ENCODE data around the gene ATL1.
"Not testable (repeated sequence)": the region's sequence is repeated elsewhere in the genome, so short reads cannot be mapped to it uniquely, and the experiment has no call there.

The ATL1 gene

GRCh38 chr14:50605766-50606165 lies 45.8 kb downstream of the ATL1 start:
- no peak for DNase-seq

- DNase-seq = no peak
Measured at GRCh38 chr14:50606468-50606867, 46.5 kb downstream of the ATL1 start.

- no peak for DNase-seq
Measured at GRCh38 chr14:50607181-50607580, 47.2 kb downstream of the ATL1 start.

- DNase-seq = no peak
Measured at GRCh38 chr14:50607761-50608160, 47.8 kb downstream of the ATL1 start.

GRCh38 chr14:50608302-50608851 lies 48.4 kb downstream of the ATL1 start:
- no peak for DNase-seq

- no peak for DNase-seq
Measured at GRCh38 chr14:50610465-50610864, 50.5 kb downstream of the ATL1 start.

- DNase-seq = no peak
Measured at GRCh38 chr14:50612806-50613205, 52.9 kb downstream of the ATL1 start.

- DNase-seq = peak; percentile 24
Measured at GRCh38 chr14:50615056-50615455, 55.1 kb downstream of the ATL1 start.

- peak; percentile 57 for DNase-seq
Measured at GRCh38 chr14:50615552-50615951, 55.6 kb downstream of the ATL1 start.

GRCh38 chr14:50616275-50616674 lies 56.3 kb downstream of the ATL1 start:
- DNase-seq = no peak

- DNase-seq = peak; percentile 51
Measured at GRCh38 chr14:50619569-50620141, 59.7 kb downstream of the ATL1 start.

GRCh38 chr14:50620341-50620740 lies 60.4 kb downstream of the ATL1 start:
- no peak for DNase-seq

GRCh38 chr14:50622978-50623377 lies 63.0 kb downstream of the ATL1 start:
- DNase-seq = no peak

- no peak for DNase-seq
Measured at GRCh38 chr14:50624447-50624846, 64.5 kb downstream of the ATL1 start.

GRCh38 chr14:50624947-50625346 lies 65.0 kb downstream of the ATL1 start:
- not testable (repeated sequence) for DNase-seq

- DNase-seq = no peak
Measured at GRCh38 chr14:50631408-50631821, 71.5 kb downstream of the ATL1 start.

GRCh38 chr14:50633954-50634353 lies 74.0 kb downstream of the ATL1 start:
- DNase-seq = no peak

GRCh38 chr14:50635141-50635540 lies 75.2 kb downstream of the ATL1 start:
- DNase-seq = no peak

- DNase-seq = no peak
Measured at GRCh38 chr14:50647282-50647681, 87.3 kb downstream of the ATL1 start.

- no peak for DNase-seq
Measured at GRCh38 chr14:50647753-50648152, 87.8 kb downstream of the ATL1 start.

GRCh38 chr14:50649691-50650090 lies 89.7 kb downstream of the ATL1 start:
- no peak for DNase-seq

- DNase-seq = no peak
Measured at GRCh38 chr14:50656776-50657175, 96.8 kb downstream of the ATL1 start.

GRCh38 chr14:50657753-50658152 lies 97.8 kb downstream of the ATL1 start:
- DNase-seq = no peak

GRCh38 chr14:50658203-50658602 lies 98.3 kb downstream of the ATL1 start:
- no peak for DNase-seq

- DNase-seq = no peak
Measured at GRCh38 chr14:50659327-50659974, 99.5 kb downstream of the ATL1 start.
